Activated B cell treated with CpG ODN at 0.5 μM for 24 hours (primary cell): ENCODE data around the gene SMCHD1. TPM values are rescaled to one million over a fixed set of nuclear protein-coding genes. Genes with fewer than 3 reads are reported as not detected.

Experiments used
- ATAC-seq: fragments of 200-7000 bp; cut with Tn5 transposase; one replicate; pipeline ENCODE4 v1.10.0; 2021; ENCODE audit warnings: low read depth, mild to moderate bottlenecking, moderate library complexity
- CTCF ChIA-PET: fragments of 350-600 bp; sonication (Branson Sonifier 250); formaldehyde crosslinking; loops from one replicate; lab custom pipeline; 2021; ENCODE audit warnings: antibody characterized with exemption; lab: Charles Lee
- POLR2A ChIA-PET: fragments of 350-600 bp; sonication (Branson Sonifier 250); formaldehyde crosslinking; loops from one replicate; lab custom pipeline; 2021; ENCODE audit warnings: antibody characterized with exemption; lab: Charles Lee
- DNase-seq: peaks from one replicate; pipeline ENCODE4 v3.0.0; 2022
- H3K27ac Mint-ChIP-seq: one replicate; pipeline ENCODE4 v1.8.0; 2020; ENCODE audit warnings: mixed read lengths
- H3K27me3 Mint-ChIP-seq: one replicate; pipeline ENCODE4 v1.8.0; 2021; ENCODE audit warnings: mixed read lengths
- H3K36me3 Mint-ChIP-seq: one replicate; pipeline ENCODE4 v1.8.0; 2021; ENCODE audit warnings: low read depth, mixed read lengths
- H3K4me1 Mint-ChIP-seq: one replicate; pipeline ENCODE4 v1.8.0; 2021; ENCODE audit warnings: mixed read lengths
- H3K4me3 Mint-ChIP-seq: one replicate; pipeline ENCODE4 v1.8.0; 2020; ENCODE audit warnings: mild to moderate bottlenecking, mixed read lengths
- H3K9me3 Mint-ChIP-seq: one replicate; pipeline ENCODE4 v1.8.0; 2020; ENCODE audit warnings: mixed read lengths
- CTCF ChIP-seq: fragments of 200-600 bp; IDR thresholded peaks from one replicate; pipeline ENCODE4 v1.8.0; 2022; ENCODE audit warnings: antibody characterized with exemption, mild to moderate bottlenecking
- intact Hi-C: fragments of 100-400 bp; cut with micrococcal nuclease; formaldehyde crosslinking; loops from one replicate; pipeline ENCODE4 v1.15.1; 2024
- total RNA-seq: library from RNA; stranded (reverse); gene quantifications from 2 replicates; pipeline ENCODE4 v1.2.3, GENCODE V29; 2022

The SMCHD1 gene
- total RNA-seq, 1 donor from 2014 or later, result 144 TPM

DNA sequence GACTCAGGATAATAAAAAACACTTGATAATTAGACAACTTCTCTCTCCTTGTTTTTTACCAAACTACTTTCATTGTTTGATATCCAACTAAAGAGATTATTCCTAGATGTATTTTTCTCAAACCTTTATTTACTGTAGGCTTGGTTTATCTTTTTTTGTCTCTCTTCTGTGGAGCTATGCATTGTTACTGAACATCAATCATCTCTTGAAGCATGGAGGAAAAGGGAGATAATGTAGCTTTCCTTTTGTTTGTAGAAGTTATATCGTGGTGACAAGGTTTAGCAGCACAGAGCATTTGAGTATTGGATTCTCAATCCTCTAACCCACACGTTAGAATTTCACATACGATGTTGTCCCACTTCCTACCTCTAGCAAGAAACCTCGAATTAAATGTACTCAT is 41.7 kb downstream of the SMCHD1 start:
- ChIA-PET POLR2A (interaction anchor here (1.9 kb wide), 1 partner anchor 41 kb away, joined by 5 read pairs; the partner anchor contains the start of gene SMCHD1), CTCF (no interaction called here)
- no peak for DNase-seq
- Mint-ChIP-seq H3K27ac (no peak overlapping the region), H3K4me3 (no peak overlapping the region), H3K4me1 (no peaks in the 10 kb centered on the region), H3K27me3 (no peaks in the 10 kb centered on the region), H3K9me3 (no peaks in the 10 kb centered on the region), H3K36me3 (peaks cover 82% of the 10 kb centered on the region)
- ATAC-seq, result no peak
- intact Hi-C loops, result loop anchor here (5.0 kb wide), 1 partner anchor 35 kb away; no protein-coding TSS in a partner anchor
- TF ChIP-seq CTCF, result no peak

- ATAC-seq (no peak), DNase-seq (no peak)
- H3K27ac Mint-ChIP-seq, result peak overlapping the region; percentile 21
- intact Hi-C loops, result loop anchor here (5.0 kb wide), 1 partner anchor 33 kb away; no protein-coding TSS in a partner anchor
- H3K36me3 Mint-ChIP-seq, result peaks cover 80% of the 10 kb centered on the region
- POLR2A ChIA-PET, result interaction anchor here (1.9 kb wide), 1 partner anchor 43 kb away, joined by 5 read pairs; the partner anchor contains the start of gene SMCHD1
- H3K4me1 Mint-ChIP-seq, result no peaks in the 10 kb centered on the region
- TF ChIP-seq CTCF, result no peak
- CTCF ChIA-PET, result no interaction called here
- H3K27me3 Mint-ChIP-seq, result no peaks in the 10 kb centered on the region
- H3K4me3 Mint-ChIP-seq, result no peak overlapping the region
- no peaks in the 10 kb centered on the region for H3K9me3 Mint-ChIP-seq
These were observed 43.5 kb downstream of the SMCHD1 start for GRCh38 chr18:2699001-2699400.

GRCh38 chr18:2704541-2704940 is 49.0 kb downstream of the SMCHD1 start:
- CTCF ChIA-PET, result no interaction called here
- intact Hi-C loops, result no loop called here
- H3K4me1 Mint-ChIP-seq, result peaks cover 10% of the 10 kb centered on the region
- no peak overlapping the region for H3K4me3 Mint-ChIP-seq
- DNase-seq, result no peak
- no peaks in the 10 kb centered on the region for H3K9me3 Mint-ChIP-seq
- POLR2A ChIA-PET, result interaction anchor here (1.4 kb wide), 1 partner anchor 49 kb away, joined by 5 read pairs; the partner anchor contains the start of gene SMCHD1
- ATAC-seq, result no peak
- peaks cover 79% of the 10 kb centered on the region for H3K36me3 Mint-ChIP-seq
- no peaks in the 10 kb centered on the region for H3K27me3 Mint-ChIP-seq
- TF ChIP-seq CTCF, result no peak
- peak overlapping the region; percentile 2 for H3K27ac Mint-ChIP-seq

DNA sequence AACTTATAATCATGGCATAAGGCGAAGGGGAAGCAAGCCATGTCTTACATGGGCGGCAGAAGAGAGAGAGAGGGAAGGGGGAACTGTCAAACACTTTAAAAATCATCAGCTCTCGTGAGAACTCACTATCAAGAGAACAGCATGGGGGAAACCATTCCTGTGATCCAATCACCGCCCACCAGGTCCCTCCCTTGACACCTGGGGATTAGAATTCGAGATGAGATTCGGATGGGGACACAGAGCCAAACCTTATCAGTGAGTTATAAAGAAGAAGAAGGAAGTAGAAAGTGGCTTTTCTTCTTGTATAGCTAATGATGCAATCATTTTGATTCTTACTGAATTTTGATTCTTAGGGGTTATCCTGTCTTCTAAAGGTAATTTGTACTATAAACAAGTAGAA is 51.4 kb downstream of the SMCHD1 start:
- no peaks in the 10 kb centered on the region for H3K27me3 Mint-ChIP-seq
- H3K36me3 Mint-ChIP-seq, result peaks cover 79% of the 10 kb centered on the region
- H3K27ac Mint-ChIP-seq, result peak overlapping the region; percentile 84
- intact Hi-C loops, result no loop called here
- no peaks in the 10 kb centered on the region for H3K9me3 Mint-ChIP-seq
- CTCF ChIA-PET, result no interaction called here
- H3K4me1 Mint-ChIP-seq, result peaks cover 10% of the 10 kb centered on the region
- ATAC-seq, result peak; percentile 18
- POLR2A ChIA-PET, result no interaction called here
- no peak for DNase-seq
- no peak overlapping the region for H3K4me3 Mint-ChIP-seq
- no peak for TF ChIP-seq CTCF

GRCh38 chr18:2707551-2708168 is 52.1 kb downstream of the SMCHD1 start:
- ATAC-seq (no peak), DNase-seq (no peak)
- peaks cover 10% of the 10 kb centered on the region for H3K4me1 Mint-ChIP-seq
- H3K36me3 Mint-ChIP-seq, result peaks cover 83% of the 10 kb centered on the region
- POLR2A ChIA-PET, result no interaction called here
- CTCF ChIA-PET, result no interaction called here
- no peaks in the 10 kb centered on the region for H3K9me3 Mint-ChIP-seq
- no peak overlapping the region for H3K4me3 Mint-ChIP-seq
- TF ChIP-seq CTCF, result no peak
- H3K27ac Mint-ChIP-seq, result peak overlapping the region; percentile 73
- intact Hi-C loops, result loop anchor here (2.0 kb wide), 1 partner anchor 137 kb away; the partner anchor contains the start of genes METTL4 and NDC80
- no peaks in the 10 kb centered on the region for H3K27me3 Mint-ChIP-seq
